ENCODE data around the gene IPO5. TPM values are rescaled to one million over a fixed set of nuclear protein-coding genes. Genes with fewer than 3 reads are reported as not detected.

IPO5 gene
- total RNA-seq, 1 experiment from 2014 or later, result 342 TPM

DNA sequence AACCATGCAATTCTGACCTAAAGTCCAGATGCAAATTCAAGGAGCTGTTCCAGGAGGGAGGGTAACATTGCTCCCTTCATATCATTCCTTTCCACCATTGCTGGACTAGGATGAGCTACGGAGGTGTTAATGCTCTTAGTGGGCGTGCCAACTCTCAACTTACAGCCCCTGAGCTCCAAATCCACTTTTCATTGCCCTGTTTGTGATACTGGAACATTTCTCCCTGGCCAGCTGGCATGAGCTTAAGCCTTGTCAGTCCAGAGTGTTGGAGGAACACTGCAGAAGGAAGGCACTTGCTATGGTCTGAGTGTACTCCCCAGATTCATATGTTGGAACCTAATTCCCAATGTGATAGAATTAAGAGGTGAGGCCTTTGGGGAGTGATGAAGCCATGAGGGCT is 119.0 kb downstream of the IPO5 start:
- Histone ChIP-seq H2BK120ac (ENCODE audit: low read depth, low read length, poor library complexity, severe bottlenecking) (no peak overlapping the region), H3K18ac (ENCODE audit: insufficient read length, low read depth, low read length) (no peak overlapping the region), H4K5ac (ENCODE audit: insufficient read length, low read depth, low read length) (no peak overlapping the region), H3K14ac (ENCODE audit: insufficient read depth, low read length) (no peak overlapping the region), H3K23ac (ENCODE audit: insufficient read length, low read depth, low read length) (no peak overlapping the region), H3K4me1 (ENCODE audit: insufficient read depth, low read length) (no peaks in the 10 kb centered on the region), H4K20me1 (ENCODE audit: control insufficient read depth, insufficient read depth, insufficient read length) (no peaks in the 10 kb centered on the region), H3K27ac (ENCODE audit: insufficient read length, low read depth, low read length) (no peak overlapping the region), H2BK5ac (ENCODE audit: insufficient read length, low read length) (no peak overlapping the region), H3K9me3 (ENCODE audit: control insufficient read depth, low read depth, low read length) (no peaks in the 10 kb centered on the region), H3K4me2 (ENCODE audit: insufficient read depth, insufficient read length, low read length) (no peak overlapping the region), H2BK20ac (ENCODE audit: low read depth, low read length, poor library complexity, severe bottlenecking) (no peak overlapping the region), H3K23me2 (ENCODE audit: insufficient read length, low read depth, low read length, poor library complexity, severe bottlenecking) (no peaks in the 10 kb centered on the region), H2AK5ac (ENCODE audit: insufficient read length, low read length) (no peak overlapping the region), H2AFZ (ENCODE audit: low read length) (no peak overlapping the region), H2BK12ac (ENCODE audit: insufficient read length, low read depth, low read length) (no peak overlapping the region), H3K56ac (ENCODE audit: insufficient read length, low read depth, low read length) (no peak overlapping the region), H4K8ac (replicated peaks; ENCODE audit: insufficient read length, low read depth, low read length) (no peak overlapping the region), H3K79me1 (ENCODE audit: insufficient read depth, low read depth, low read length, poor library complexity, severe bottlenecking) (no peaks in the 10 kb centered on the region), H3T11ph (ENCODE audit: low read length) (no peak overlapping the region), H4K91ac (ENCODE audit: insufficient read length, low read depth, low read length) (no peak overlapping the region), H3K4ac (ENCODE audit: low read depth, low read length) (no peak overlapping the region), H3K79me2 (ENCODE audit: insufficient read depth, low read length) (no peaks in the 10 kb centered on the region), H3K9ac (ENCODE audit: extremely low read depth, insufficient read length, low read length) (no peak overlapping the region), H2BK15ac (ENCODE audit: low read depth, low read length) (no peak overlapping the region), H3K27me3 (ENCODE audit: insufficient read depth, low read length) (no peaks in the 10 kb centered on the region)
- H3K4me1 Mint-ChIP-seq, result peaks cover 4% of the 10 kb centered on the region in 2 experiments
- H3K36me3 Mint-ChIP-seq (ENCODE audit: insufficient read depth in 1 of 3, low read depth in 3 of 3), result peaks cover 0 to 4% (median 2%) of the 10 kb centered on the region in 3 experiments; a peak in 2 of 7 replicates
- H3K27me3 Mint-ChIP-seq (ENCODE audit: low read depth), result peaks cover 4% of the 10 kb centered on the region
- TF ChIP-seq, protein P1, sequence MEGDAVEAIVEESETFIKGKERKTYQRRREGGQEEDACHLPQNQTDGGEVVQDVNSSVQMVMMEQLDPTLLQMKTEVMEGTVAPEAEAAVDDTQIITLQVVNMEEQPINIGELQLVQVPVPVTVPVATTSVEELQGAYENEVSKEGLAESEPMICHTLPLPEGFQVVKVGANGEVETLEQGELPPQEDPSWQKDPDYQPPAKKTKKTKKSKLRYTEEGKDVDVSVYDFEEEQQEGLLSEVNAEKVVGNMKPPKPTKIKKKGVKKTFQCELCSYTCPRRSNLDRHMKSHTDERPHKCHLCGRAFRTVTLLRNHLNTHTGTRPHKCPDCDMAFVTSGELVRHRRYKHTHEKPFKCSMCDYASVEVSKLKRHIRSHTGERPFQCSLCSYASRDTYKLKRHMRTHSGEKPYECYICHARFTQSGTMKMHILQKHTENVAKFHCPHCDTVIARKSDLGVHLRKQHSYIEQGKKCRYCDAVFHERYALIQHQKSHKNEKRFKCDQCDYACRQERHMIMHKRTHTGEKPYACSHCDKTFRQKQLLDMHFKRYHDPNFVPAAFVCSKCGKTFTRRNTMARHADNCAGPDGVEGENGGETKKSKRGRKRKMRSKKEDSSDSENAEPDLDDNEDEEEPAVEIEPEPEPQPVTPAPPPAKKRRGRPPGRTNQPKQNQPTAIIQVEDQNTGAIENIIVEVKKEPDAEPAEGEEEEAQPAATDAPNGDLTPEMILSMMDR (conservative IDR thresholded peaks at IDR 0.05), result no peak
- H3K4me3 Mint-ChIP-seq, result no peak overlapping the region
- no peak overlapping the region for H3K27ac Mint-ChIP-seq
- peaks cover 2 to 3% of the 10 kb centered on the region in 2 experiments; a peak in 2 of 5 replicates for H3K9me3 Mint-ChIP-seq
- no CpG with 5 or more reads among the region's 2 CpGs for WGBS (ENCODE audit: extremely low coverage, insufficient read length, low lambda C conversion rate)
- no peak for DNase-seq

Other genes starting within 250 kb of the IPO5 start
- 95.9 and 97.4 TPM in 2 replicates for gene FARP1, start 189.4 kb downstream of the IPO5 start, total RNA-seq (2021)
- not detected in 2 replicates for gene RNF113B, start 223.6 kb downstream of the IPO5 start, total RNA-seq (2021)

Measured in H9 (cell line).